B cell (primary cell): ENCODE results near the gene VTI1A.

ENCODE experiments used
- EZH2 ChIP-seq: IDR thresholded peaks from 2 replicates; pipeline ENCODE4 v1.6.1; 2012; ENCODE audit warnings: borderline replicate concordance, low read depth, mild to moderate bottlenecking, moderate library complexity, low read length; ENCODE audit not compliant: insufficient read depth, poor library complexity, severe bottlenecking
- TF ChIP-seq, protein P1 (sequence below): fragments of 200-600 bp; IDR thresholded peaks from one replicate; pipeline ENCODE4 v1.8.0; 2022; ENCODE audit warnings: antibody characterized with exemption, mild to moderate bottlenecking

DNA sequence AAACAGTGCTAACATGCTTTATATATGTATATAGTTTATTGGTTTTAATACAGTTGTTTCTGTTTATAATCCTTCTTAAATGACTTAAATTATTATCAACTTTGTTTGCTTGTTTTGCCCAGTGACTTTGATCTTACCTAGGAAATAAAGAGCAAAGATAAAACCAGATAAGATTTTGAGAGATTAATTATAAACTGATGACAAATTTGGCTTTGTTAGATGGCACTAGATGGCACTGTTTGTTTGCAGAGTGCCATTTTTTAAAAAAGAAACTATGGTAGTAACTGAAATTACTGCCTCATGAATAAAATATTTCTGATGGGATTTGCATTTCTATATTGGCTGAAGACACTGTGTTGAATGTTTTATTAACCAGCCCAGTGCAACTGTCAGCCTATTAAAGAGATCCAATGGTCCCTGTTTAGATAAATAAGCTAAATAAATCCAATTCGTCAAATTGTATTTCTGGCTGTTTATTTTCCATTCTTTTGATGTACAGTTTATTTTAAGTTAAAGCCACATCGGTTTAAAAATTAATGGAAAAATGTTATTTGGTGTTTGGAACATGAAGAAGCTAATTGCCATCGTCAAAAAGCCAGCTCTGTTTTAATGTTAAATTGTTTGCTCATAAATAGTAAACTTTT is 28.7 kb downstream of the VTI1A start:
- TF ChIP-seq, protein P1, sequence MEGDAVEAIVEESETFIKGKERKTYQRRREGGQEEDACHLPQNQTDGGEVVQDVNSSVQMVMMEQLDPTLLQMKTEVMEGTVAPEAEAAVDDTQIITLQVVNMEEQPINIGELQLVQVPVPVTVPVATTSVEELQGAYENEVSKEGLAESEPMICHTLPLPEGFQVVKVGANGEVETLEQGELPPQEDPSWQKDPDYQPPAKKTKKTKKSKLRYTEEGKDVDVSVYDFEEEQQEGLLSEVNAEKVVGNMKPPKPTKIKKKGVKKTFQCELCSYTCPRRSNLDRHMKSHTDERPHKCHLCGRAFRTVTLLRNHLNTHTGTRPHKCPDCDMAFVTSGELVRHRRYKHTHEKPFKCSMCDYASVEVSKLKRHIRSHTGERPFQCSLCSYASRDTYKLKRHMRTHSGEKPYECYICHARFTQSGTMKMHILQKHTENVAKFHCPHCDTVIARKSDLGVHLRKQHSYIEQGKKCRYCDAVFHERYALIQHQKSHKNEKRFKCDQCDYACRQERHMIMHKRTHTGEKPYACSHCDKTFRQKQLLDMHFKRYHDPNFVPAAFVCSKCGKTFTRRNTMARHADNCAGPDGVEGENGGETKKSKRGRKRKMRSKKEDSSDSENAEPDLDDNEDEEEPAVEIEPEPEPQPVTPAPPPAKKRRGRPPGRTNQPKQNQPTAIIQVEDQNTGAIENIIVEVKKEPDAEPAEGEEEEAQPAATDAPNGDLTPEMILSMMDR: peak; percentile 15
- no peak for TF ChIP-seq EZH2
